ENCODE measurements around the gene GFAP.

The GFAP gene

DNA sequence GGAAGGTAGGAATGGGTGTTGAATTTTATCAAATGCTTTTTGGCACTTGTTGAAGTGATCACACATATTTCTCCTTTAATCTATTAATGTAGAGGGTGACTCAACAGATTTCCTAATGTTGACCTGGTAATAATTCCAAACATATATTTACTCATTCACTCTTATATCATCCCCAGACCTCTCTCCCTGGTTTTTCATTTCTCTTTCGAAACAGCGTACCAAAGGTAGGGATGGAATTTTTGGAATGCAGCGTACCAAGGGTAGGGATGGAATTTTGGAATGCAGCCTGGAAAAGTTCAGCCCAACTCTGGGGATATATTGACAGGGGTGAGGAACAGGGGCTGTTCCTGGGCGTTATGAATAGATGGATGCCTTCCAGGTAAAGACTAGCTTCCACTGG, 25.0 kb upstream of the GFAP start:
- TF ChIP-seq, protein P1, sequence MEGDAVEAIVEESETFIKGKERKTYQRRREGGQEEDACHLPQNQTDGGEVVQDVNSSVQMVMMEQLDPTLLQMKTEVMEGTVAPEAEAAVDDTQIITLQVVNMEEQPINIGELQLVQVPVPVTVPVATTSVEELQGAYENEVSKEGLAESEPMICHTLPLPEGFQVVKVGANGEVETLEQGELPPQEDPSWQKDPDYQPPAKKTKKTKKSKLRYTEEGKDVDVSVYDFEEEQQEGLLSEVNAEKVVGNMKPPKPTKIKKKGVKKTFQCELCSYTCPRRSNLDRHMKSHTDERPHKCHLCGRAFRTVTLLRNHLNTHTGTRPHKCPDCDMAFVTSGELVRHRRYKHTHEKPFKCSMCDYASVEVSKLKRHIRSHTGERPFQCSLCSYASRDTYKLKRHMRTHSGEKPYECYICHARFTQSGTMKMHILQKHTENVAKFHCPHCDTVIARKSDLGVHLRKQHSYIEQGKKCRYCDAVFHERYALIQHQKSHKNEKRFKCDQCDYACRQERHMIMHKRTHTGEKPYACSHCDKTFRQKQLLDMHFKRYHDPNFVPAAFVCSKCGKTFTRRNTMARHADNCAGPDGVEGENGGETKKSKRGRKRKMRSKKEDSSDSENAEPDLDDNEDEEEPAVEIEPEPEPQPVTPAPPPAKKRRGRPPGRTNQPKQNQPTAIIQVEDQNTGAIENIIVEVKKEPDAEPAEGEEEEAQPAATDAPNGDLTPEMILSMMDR (IDR thresholded peaks at IDR 0.05; ENCODE audit: low read depth, low read length), result no peak
- H3K4me3 ChIP-seq (ENCODE audit: low read depth, low read length), result no peak overlapping the region
- DNase-seq (ENCODE audit: low read depth, low spot score), result no peak
- in situ Hi-C loops (cut with HindIII; ENCODE audit: low sequenced_read_pairs), result no loop called here

DNA sequence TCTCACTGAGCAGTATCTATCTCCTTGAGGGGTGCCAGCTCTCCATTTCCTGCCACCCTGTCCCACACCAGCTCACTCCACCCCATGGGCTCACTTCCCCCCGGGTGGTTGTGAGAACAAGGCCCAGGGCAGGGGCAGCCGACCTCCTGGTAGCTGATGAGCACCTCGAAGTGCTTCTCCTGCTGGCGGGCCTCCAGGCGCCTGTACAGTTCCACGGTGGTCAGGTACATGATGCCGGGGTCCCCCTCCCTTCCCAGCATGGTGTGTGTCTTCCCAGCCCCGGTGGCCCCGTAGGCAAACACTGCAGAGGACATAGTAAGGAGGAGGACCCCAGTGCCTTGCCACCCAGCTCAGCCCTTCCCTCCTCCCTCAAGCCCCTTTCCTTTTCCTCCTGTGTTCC, 19.8 kb upstream of the GFAP start:
- no peak overlapping the region for H3K4me3 ChIP-seq (ENCODE audit: low read depth, low read length)
- TF ChIP-seq, protein P1 (IDR thresholded peaks at IDR 0.05; ENCODE audit: low read depth, low read length), result no peak
- no peak for DNase-seq (ENCODE audit: low read depth, low spot score)
- in situ Hi-C loops (cut with HindIII; ENCODE audit: low sequenced_read_pairs), result no loop called here

DNA sequence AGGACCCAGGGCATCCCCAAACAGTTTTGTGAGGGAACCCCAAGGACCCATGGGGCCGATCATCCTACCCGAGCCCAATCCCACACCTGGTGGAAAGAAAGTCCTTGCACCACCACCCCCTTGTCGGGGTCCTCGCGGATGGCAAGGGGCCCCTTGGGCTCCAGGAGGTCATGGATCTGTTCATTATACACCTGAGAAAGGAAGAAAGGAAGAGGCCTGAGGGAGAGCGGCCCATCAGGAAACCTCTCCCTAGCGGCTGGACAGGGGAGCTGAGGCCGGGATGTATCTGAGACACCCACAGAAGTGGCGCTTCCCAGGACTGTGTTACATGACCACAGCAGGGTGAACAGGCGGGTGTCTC, 19.4 kb upstream of the GFAP start:
- no peak overlapping the region for H3K4me3 ChIP-seq (ENCODE audit: low read depth, low read length)
- in situ Hi-C loops (cut with HindIII; ENCODE audit: low sequenced_read_pairs), result no loop called here
- no peak for DNase-seq (ENCODE audit: low read depth, low spot score)
- TF ChIP-seq, protein P1 (IDR thresholded peaks at IDR 0.05; ENCODE audit: low read depth, low read length), result no peak

DNA sequence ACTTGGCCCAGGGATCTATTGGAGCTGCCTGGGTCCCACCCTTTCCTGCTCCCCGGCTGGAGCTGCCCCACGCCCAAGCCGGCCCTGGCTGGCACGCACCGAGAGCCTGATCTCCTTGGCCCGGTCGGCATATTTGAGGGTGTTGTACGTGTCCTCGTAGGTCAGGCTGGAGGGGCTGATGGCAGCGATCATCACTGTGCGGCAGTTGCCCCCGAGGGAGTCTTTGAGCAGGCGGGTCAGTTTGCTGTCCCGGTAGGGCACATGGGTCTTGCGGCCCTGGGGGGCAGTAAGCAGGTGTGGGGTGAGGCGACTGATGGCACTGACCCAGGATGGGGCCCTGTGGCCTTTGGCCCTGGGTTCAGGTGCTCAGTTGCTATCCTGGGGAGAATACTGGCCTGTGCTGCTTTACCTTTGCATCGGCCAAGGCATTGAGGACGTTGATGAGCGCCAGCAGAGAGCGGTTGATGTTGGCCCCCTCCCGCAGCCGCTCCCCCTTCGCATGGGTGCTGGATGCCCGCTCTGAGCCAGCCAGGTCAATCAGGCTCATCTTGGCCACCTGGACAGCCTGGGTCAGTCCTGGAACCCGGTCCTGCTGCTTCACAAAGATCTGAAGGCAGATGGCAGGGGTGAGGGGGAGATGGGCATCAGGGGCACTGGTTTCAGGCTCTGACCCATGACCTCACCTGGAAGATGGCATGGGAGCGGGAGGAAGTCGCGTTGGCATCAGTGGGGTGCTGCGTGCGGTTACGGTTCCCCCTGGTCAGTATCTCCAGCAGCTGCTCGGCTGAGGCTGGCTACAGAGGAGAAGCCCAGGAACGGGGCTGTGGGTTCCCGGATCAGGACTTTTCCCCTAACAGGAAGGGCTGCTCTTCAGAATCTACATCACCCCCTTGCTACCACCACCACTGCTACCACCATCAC, 18.8 kb upstream of the GFAP start:
- H3K4me3 ChIP-seq (ENCODE audit: low read depth, low read length), result no peak overlapping the region
- no peak for DNase-seq (ENCODE audit: low read depth, low spot score)
- in situ Hi-C loops (cut with HindIII; ENCODE audit: low sequenced_read_pairs), result no loop called here
- TF ChIP-seq, protein P1 (IDR thresholded peaks at IDR 0.05; ENCODE audit: low read depth, low read length), result no peak

DNA sequence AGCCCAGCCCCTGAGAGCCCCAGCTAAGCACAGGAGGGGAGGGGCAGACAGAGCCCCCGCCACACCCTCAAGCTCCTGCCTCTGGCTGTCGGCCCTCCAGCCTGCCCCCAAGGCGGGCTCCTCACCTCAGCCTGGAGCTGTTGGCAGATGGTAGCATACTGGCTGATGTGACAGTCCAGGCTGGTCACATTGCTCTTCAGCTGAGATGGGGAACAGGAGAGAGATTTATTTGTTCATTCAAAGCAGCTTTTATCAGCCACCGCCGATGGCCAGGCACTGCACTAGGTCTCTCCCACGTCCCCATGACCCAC, 17.4 kb upstream of the GFAP start:
- TF ChIP-seq, protein P1 (IDR thresholded peaks at IDR 0.05; ENCODE audit: low read depth, low read length), result no peak
- no peak for DNase-seq (ENCODE audit: low read depth, low spot score)
- no peak overlapping the region for H3K4me3 ChIP-seq (ENCODE audit: low read depth, low read length)

DNA sequence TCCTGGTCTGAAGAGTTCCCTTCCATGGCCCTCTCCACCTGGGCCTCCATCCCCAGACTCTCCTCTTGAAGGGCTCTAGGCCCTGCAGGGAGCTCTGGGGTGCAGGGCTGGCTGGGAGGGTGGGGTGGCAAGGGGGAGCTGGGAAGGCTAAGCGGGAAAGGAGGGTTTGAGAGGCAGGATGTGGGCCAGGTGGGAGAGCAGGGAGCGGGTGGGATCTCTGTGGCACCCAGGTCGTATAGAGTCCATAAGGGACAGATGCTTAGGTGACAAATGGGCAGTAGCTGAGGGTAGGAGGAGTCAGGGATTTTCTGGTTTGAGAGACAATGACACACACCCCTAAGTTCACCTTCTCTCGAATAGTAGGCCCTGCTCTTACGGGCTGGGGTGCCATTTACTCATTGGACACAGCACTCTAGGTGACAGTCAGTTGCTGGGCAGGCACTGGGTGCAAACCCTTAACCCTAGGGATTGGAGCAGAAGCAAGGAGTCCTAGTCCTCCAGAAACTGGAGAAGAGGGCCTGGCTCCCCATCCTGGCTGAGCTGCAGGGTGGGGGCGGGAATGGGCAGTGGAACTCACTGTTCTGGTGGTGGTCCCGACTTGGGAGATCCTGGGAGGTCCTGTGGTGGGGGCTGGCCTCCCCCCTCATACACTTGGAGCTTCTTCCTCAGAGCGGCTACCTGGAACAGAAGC, 16.9 kb upstream of the GFAP start:
- TF ChIP-seq, protein P1 (IDR thresholded peaks at IDR 0.05; ENCODE audit: low read depth, low read length), result no peak
- in situ Hi-C loops (cut with HindIII; ENCODE audit: low sequenced_read_pairs), result no loop called here
- no peak overlapping the region for H3K4me3 ChIP-seq (ENCODE audit: low read depth, low read length)
- no peak for DNase-seq (ENCODE audit: low read depth, low spot score)

More for the DNA sequence above, 17.4 kb upstream of the GFAP start:
- in situ Hi-C loops (cut with HindIII; ENCODE audit: low sequenced_read_pairs), result no loop called here

Measured in astrocyte of the spinal cord (primary cell).